Stomach (tissue), 9 donors: ENCODE measurements around the gene ZNF383. TPM values are rescaled to one million over a fixed set of nuclear protein-coding genes. Genes with fewer than 3 reads are reported as not detected.
A peak's percentile ranks its signal among the peaks of the same experiment; 100 is the strongest.

Experiments used
- DNase-seq, 2 donors: peaks; one replicate each; pipeline versions ENCODE4 v3.0.0 to v3.0.0-alpha.2; 2013 to 2019
- H3K27ac ChIP-seq, 5 donors: fragments of 200-600 bp in 4 of 5; sonication (generic) in 4 of 5; one replicate each; pipeline ENCODE4 v1.5.1; 2013 to 2019; ENCODE audit warnings: mild to moderate bottlenecking in 1 of 5, moderate library complexity in 1 of 5
- H3K27me3 ChIP-seq, 3 donors: fragments of 200-600 bp; sonication (generic); one replicate each; pipeline ENCODE4 v1.5.1; 2017 to 2019; ENCODE audit warnings: mixed run types in 1 of 3
- H3K36me3 ChIP-seq, 4 donors: fragments of 200-600 bp; sonication (generic); 1 replicate in 3 of 4; 2 replicates in 1 of 4; pipeline ENCODE4 v1.5.1; 2016 to 2019
- H3K4me1 ChIP-seq, 4 donors: fragments of 200-600 bp; sonication (generic); one replicate each; pipeline ENCODE4 v1.5.1; 2016 to 2019
- H3K4me3 ChIP-seq, 4 donors: fragments of 200-600 bp; sonication (generic) in 3 of 4; one replicate each; pipeline ENCODE4 v1.5.1; 2016 to 2019; ENCODE audit warnings: mild to moderate bottlenecking in 1 of 4
- H3K9me3 ChIP-seq, 4 donors: fragments of 200-600 bp; sonication (generic); one replicate each; pipeline ENCODE4 v1.5.1; 2016 to 2019
- CTCF ChIP-seq, 7 experiments: fragments of 450-650 bp in 4 of 7; fragments of 200-600 bp in 3 of 7; sonication (generic) in 3 of 7; IDR thresholded peaks; one replicate each; pipeline ENCODE4 v1.5.1; 2016 to 2019; ENCODE audit warnings: antibody characterized with exemption in 7 of 7, control low read depth in 2 of 7, mild to moderate bottlenecking in 1 of 7
- EP300 ChIP-seq: sonication (generic); formaldehyde crosslinking; IDR thresholded peaks from one replicate; pipeline ENCODE4 v1.6.1; 2017; ENCODE audit warnings: antibody characterized with exemption
- POLR2A ChIP-seq, 4 donors: fragments of 450-650 bp; IDR thresholded peaks; one replicate each; pipeline ENCODE4 v1.6.1; 2016; ENCODE audit warnings: antibody characterized with exemption in 4 of 4, control low read depth in 2 of 4, mild to moderate bottlenecking in 1 of 4, moderate library complexity in 1 of 4
- POLR2AphosphoS5 ChIP-seq, 3 donors: sonication (generic); formaldehyde crosslinking; IDR thresholded peaks; one replicate each; pipeline ENCODE4 v1.6.1; 2016; ENCODE audit warnings: antibody characterized with exemption in 3 of 3
- WGBS, 5 donors: extraction: QIAGEN DNeasy Blood & Tissue Kit in 3 of 5; methylation state at CpG; one replicate each; pipeline versions ENCODE4 v1.1.5 to v1.1.7; 2013 to 2018; 5-methylcytosine and 5-hydroxymethylcytosine counted together
- intact Hi-C: fragments of 100-400 bp; cut with DNase I; formaldehyde crosslinking; loops from one replicate; pipeline ENCODE4 v1.15.1; 2023; ENCODE audit warnings: low total_unique reads
- polyA plus RNA-seq, 3 donors: library from polyadenylated mRNA; stranded (reverse); fragments of 200-250 nt; gene quantifications; one replicate each; pipeline ENCODE4 v1.2.3, GENCODE V29; 2013
- total RNA-seq, 5 donors: library from RNA; depleted of rRNA; stranded (reverse); fragments of >200 nt; gene quantifications; one replicate each; pipeline versions ENCODE4 v1.1.0 to v1.2.3, GENCODE V29; 2014 to 2016
- donor health status: healthy with polysubstance abuse.
- donor health status: Bipolar disorder and iron deficiency.
- donor health status: healthy.

ZNF383 gene
- total and polyA plus RNA-seq, 8 donors = 2.3 to 53.0 (median 7.8) TPM

- WGBS, 5 donors = 86 to 92% (median 90%) methylated on average over 2 of the region's 2 CpGs
- intact Hi-C loops = no loop called here
- Histone ChIP-seq H3K4me3 (no peak overlapping the region), H3K27ac (no peak overlapping the region), H3K4me1 (no peaks in the 10 kb centered on the region), H3K27me3 (no peaks in the 10 kb centered on the region), H3K9me3 (peaks cover 2 to 93% (median 58%) of the 10 kb centered on the region in 4 donors), H3K36me3 (peaks cover 19 to 100% (median 91%) of the 10 kb centered on the region in 4 donors)
- no peak for TF ChIP-seq POLR2A (IDR thresholded peaks at IDR 0.05)
- DNase-seq = no peak
Observed at GRCh38 chr19:37197768-37198167, 20.2 kb upstream of the ZNF383 start.

- Histone ChIP-seq H3K36me3 (peaks cover 0 to 26% (median 22%) of the 10 kb centered on the region in 4 donors), H3K4me1 (peaks cover 4 to 28% (median 18%) of the 10 kb centered on the region in 4 donors), H3K9me3 (peaks cover 0 to 15% (median 2%) of the 10 kb centered on the region in 4 donors), H3K27ac (peak overlapping the region; percentile 89 to 97 (median 94)), H3K4me3 (peak overlapping the region; percentile 81 to 91 (median 87)), H3K27me3 (no peaks in the 10 kb centered on the region)
- DNase-seq = no peak
- no peak for TF ChIP-seq EP300
- no peak for TF ChIP-seq POLR2A (IDR thresholded peaks at IDR 0.05)
- TF ChIP-seq CTCF (IDR thresholded peaks at IDR 0.05) = no peak
- TF ChIP-seq POLR2AphosphoS5 (IDR thresholded peaks at IDR 0.05) = no peak
- 0 to 1% (median 1%) methylated on average over 7 of the region's 7 CpGs for WGBS, 5 donors
- intact Hi-C loops = no loop called here
Observed at GRCh38 chr19:37217480-37217774, 587 bp upstream of the ZNF383 start.

- TF ChIP-seq POLR2AphosphoS5 (IDR thresholded peaks at IDR 0.05) (no peak), CTCF (IDR thresholded peaks at IDR 0.05) (no peak), EP300 (no peak)
- WGBS, 5 donors = 11 to 20% (median 12%) methylated on average over 6 of the region's 6 CpGs
- peak overlapping the region; percentile 81 to 91 (median 87) for H3K4me3 ChIP-seq
- DNase-seq = no peak
- peaks cover 0 to 35% (median 31%) of the 10 kb centered on the region in 4 donors for H3K36me3 ChIP-seq
- no peaks in the 10 kb centered on the region for H3K27me3 ChIP-seq
- peaks cover 0 to 26% (median 7%) of the 10 kb centered on the region in 4 donors for H3K9me3 ChIP-seq
- intact Hi-C loops = no loop called here
- H3K27ac ChIP-seq = peak overlapping the region; percentile 89 to 97 (median 94)
- H3K4me1 ChIP-seq = peaks cover 4 to 28% (median 18%) of the 10 kb centered on the region in 4 donors
Observed at GRCh38 chr19:37218592-37218935, 550 bp downstream of the ZNF383 start.

- Histone ChIP-seq H3K9me3 (peaks cover 0 to 44% (median 16%) of the 10 kb centered on the region in 4 donors), H3K4me1 (peaks cover 4 to 28% (median 18%) of the 10 kb centered on the region in 4 donors), H3K27ac (no peak overlapping the region), H3K36me3 (peaks cover 9 to 50% (median 44%) of the 10 kb centered on the region in 4 donors), H3K27me3 (no peaks in the 10 kb centered on the region), H3K4me3 (no peak overlapping the region)
- no peak for DNase-seq
- intact Hi-C loops = no loop called here
- WGBS, 5 donors = 92 to 96% (median 94%) methylated on average over 3 of the region's 3 CpGs
- TF ChIP-seq EP300 (no peak), POLR2A (IDR thresholded peaks at IDR 0.05) (no peak), POLR2AphosphoS5 (IDR thresholded peaks at IDR 0.05) (no peak), CTCF (IDR thresholded peaks at IDR 0.05) (no peak)
Observed at GRCh38 chr19:37220383-37220782, 2.4 kb downstream of the ZNF383 start.

- intact Hi-C loops = no loop called here
- no peak overlapping the region for H3K27ac ChIP-seq
- H3K9me3 ChIP-seq = peaks cover 0 to 52% (median 19%) of the 10 kb centered on the region in 4 donors
- no peaks in the 10 kb centered on the region for H3K27me3 ChIP-seq
- peaks cover 4 to 28% (median 18%) of the 10 kb centered on the region in 4 donors for H3K4me1 ChIP-seq
- no peak overlapping the region for H3K4me3 ChIP-seq
- TF ChIP-seq CTCF (IDR thresholded peaks at IDR 0.05) (no peak), POLR2AphosphoS5 (IDR thresholded peaks at IDR 0.05) (no peak), POLR2A (IDR thresholded peaks at IDR 0.05) (no peak), EP300 (no peak)
- 93 to 100% (median 96%) methylated on average over 2 of the region's 2 CpGs for WGBS, 5 donors
- H3K36me3 ChIP-seq = peaks cover 17 to 58% (median 51%) of the 10 kb centered on the region in 4 donors
- no peak for DNase-seq
Observed at GRCh38 chr19:37221136-37221535, 3.1 kb downstream of the ZNF383 start.
